ENCODE data around the gene HADH.
A peak's percentile ranks its signal among the peaks of the same experiment; 100 is the strongest.
"Not testable (repeated sequence)": the region's sequence is repeated elsewhere in the genome, so short reads cannot be mapped to it uniquely, and the experiment has no call there.

Gene HADH

GRCh38 chr4:108031427-108032083 is 41.9 kb downstream of the HADH start:
- no peak for DNase-seq (ENCODE audit: low read depth)

- no peak for DNase-seq (ENCODE audit: low read depth)
Measured at GRCh38 chr4:108033348-108033747, 43.7 kb downstream of the HADH start.

- no peak for DNase-seq (ENCODE audit: low read depth)
Measured at GRCh38 chr4:108034565-108034964, 44.9 kb downstream of the HADH start.

- DNase-seq (ENCODE audit: low read depth) = no peak
Measured at GRCh38 chr4:108035691-108036090, 46.0 kb downstream of the HADH start.

GRCh38 chr4:108036213-108036612 is 46.5 kb downstream of the HADH start:
- DNase-seq (ENCODE audit: low read depth) = no peak

- no peak for DNase-seq (ENCODE audit: low read depth)
Measured at GRCh38 chr4:108037884-108038283, 48.2 kb downstream of the HADH start.

GRCh38 chr4:108042927-108043326 is 53.2 kb downstream of the HADH start:
- no peak for DNase-seq (ENCODE audit: low read depth)

- no peak for DNase-seq (ENCODE audit: low read depth)
Measured at GRCh38 chr4:108043526-108043925, 53.8 kb downstream of the HADH start.

GRCh38 chr4:108044951-108045686 is 55.4 kb downstream of the HADH start:
- DNase-seq (ENCODE audit: low read depth) = no peak

- no peak for DNase-seq (ENCODE audit: low read depth)
Measured at GRCh38 chr4:108045687-108046024, 56.0 kb downstream of the HADH start.

- no peak for DNase-seq (ENCODE audit: low read depth)
Measured at GRCh38 chr4:108047199-108047598, 57.5 kb downstream of the HADH start.

GRCh38 chr4:108048157-108048556 is 58.5 kb downstream of the HADH start:
- DNase-seq (ENCODE audit: low read depth) = no peak

- no peak for DNase-seq (ENCODE audit: low read depth)
Measured at GRCh38 chr4:108048997-108049396, 59.3 kb downstream of the HADH start.

- no peak for DNase-seq (ENCODE audit: low read depth)
Measured at GRCh38 chr4:108049406-108049805, 59.7 kb downstream of the HADH start.

GRCh38 chr4:108050166-108051111 is 60.8 kb downstream of the HADH start:
- DNase-seq (ENCODE audit: low read depth) = not testable (repeated sequence)

- DNase-seq (ENCODE audit: low read depth) = peak; percentile 75
Measured at GRCh38 chr4:108051343-108051742, 61.7 kb downstream of the HADH start.

GRCh38 chr4:108052558-108053120 is 63.0 kb downstream of the HADH start:
- no peak for DNase-seq (ENCODE audit: low read depth)

- DNase-seq (ENCODE audit: low read depth) = peak; percentile 68
Measured at GRCh38 chr4:108053251-108053711, 63.6 kb downstream of the HADH start.

GRCh38 chr4:108054025-108054638 is 64.4 kb downstream of the HADH start:
- no peak for DNase-seq (ENCODE audit: low read depth)

- DNase-seq (ENCODE audit: low read depth) = no peak
Measured at GRCh38 chr4:108055787-108056186, 66.1 kb downstream of the HADH start.

GRCh38 chr4:108056418-108056817 is 66.7 kb downstream of the HADH start:
- no peak for DNase-seq (ENCODE audit: low read depth)
